GM19467 (cell line): ENCODE results near the gene TNFRSF18.

Experiments
- ATAC-seq: cut with Tn5 transposase; IDR thresholded peaks from one replicate; pipeline ENCODE4 v1.9.1; 2021; ENCODE audit warnings: mild to moderate bottlenecking, moderate library complexity; ENCODE audit not compliant: unreplicated experiment

Gene TNFRSF18

GRCh38 chr1:1240822-1241587, 34.6 kb upstream of the TNFRSF18 start:
- ATAC-seq = no peak

- no peak for ATAC-seq
Observed at GRCh38 chr1:1240348-1240732, 33.9 kb upstream of the TNFRSF18 start.

- ATAC-seq = no peak
Observed at GRCh38 chr1:1239614-1240347, 33.4 kb upstream of the TNFRSF18 start.

- ATAC-seq = no peak
Observed at GRCh38 chr1:1239227-1239613, 32.8 kb upstream of the TNFRSF18 start.

- no peak for ATAC-seq
Observed at GRCh38 chr1:1238702-1239178, 32.3 kb upstream of the TNFRSF18 start.

- ATAC-seq = no peak
Observed at GRCh38 chr1:1237874-1238701, 31.7 kb upstream of the TNFRSF18 start.

GRCh38 chr1:1236945-1237873, 30.8 kb upstream of the TNFRSF18 start:
- ATAC-seq = no peak

- no peak for ATAC-seq
Observed at GRCh38 chr1:1236176-1236763, 29.9 kb upstream of the TNFRSF18 start.

GRCh38 chr1:1235016-1235744, 28.8 kb upstream of the TNFRSF18 start:
- no peak for ATAC-seq

- ATAC-seq = no peak
Observed at GRCh38 chr1:1234180-1234808, 27.9 kb upstream of the TNFRSF18 start.

- no peak for ATAC-seq
Observed at GRCh38 chr1:1233567-1233892, 27.1 kb upstream of the TNFRSF18 start.

GRCh38 chr1:1232796-1233566, 26.6 kb upstream of the TNFRSF18 start:
- ATAC-seq = no peak

GRCh38 chr1:1232208-1232795, 25.9 kb upstream of the TNFRSF18 start, which contains the start of gene B3GALT6:
TSS of gene B3GALT6 (plus strand) at chr1:1232237. CDS start at chr1:1232279, 42 bp downstream.
- ATAC-seq = no peak

- peak; percentile 88 for ATAC-seq
Observed at GRCh38 chr1:1231400-1232207, 25.2 kb upstream of the TNFRSF18 start, which contains the start of gene SDF4. TSS of gene SDF4 (minus strand) at chr1:1232001. CDS start at chr1:1228772, 3,229 bp downstream.

- no peak for ATAC-seq
Observed at GRCh38 chr1:1230656-1231399, 24.4 kb upstream of the TNFRSF18 start.

- ATAC-seq = no peak
Observed at GRCh38 chr1:1229770-1230169, 23.4 kb upstream of the TNFRSF18 start.
